Fibroblast of mammary gland (primary cell): ENCODE measurements around the gene MZT2A.
"Not testable (repeated sequence)": the region's sequence is repeated elsewhere in the genome, so short reads cannot be mapped to it uniquely, and the experiment has no call there.

Experiments
- DNase-seq: peaks from one replicate; pipeline ENCODE4 v3.0.0-alpha.2; 2010; ENCODE audit warnings: low read depth
- H3K4me3 ChIP-seq: 2 replicates; pipeline ENCODE4 v1.5.1; 2011; ENCODE audit warnings: low read depth, mild to moderate bottlenecking, low read length, moderate library complexity; ENCODE audit not compliant: control insufficient read depth
- TF ChIP-seq, protein P1 (sequence below): conservative IDR thresholded peaks from 2 replicates; pipeline ENCODE4 v1.5.1; 2011; ENCODE audit warnings: low read depth, low read length, inconsistent platforms; ENCODE audit not compliant: control insufficient read depth, insufficient read depth

The MZT2A gene

DNA sequence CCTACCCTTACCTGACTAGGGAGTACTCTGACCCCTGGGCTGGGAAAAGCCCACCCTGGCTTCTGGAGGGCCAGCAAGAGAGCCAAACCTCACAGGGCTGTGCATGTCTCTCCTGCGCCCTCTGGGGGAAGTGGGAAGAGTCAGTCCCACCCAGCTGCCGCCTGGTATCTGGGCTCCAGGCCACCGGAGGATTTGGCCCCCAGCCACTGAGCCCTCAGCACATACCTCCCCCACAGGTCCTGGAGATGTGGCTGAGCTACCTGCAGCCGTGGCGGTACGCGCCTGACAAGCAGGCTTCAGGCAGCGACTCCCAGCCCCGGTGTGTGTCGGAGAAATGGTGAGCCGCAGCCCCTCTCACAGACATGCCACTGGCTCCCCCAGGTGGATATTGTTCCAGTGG is 24.4 kb upstream of the MZT2A start:
- DNase-seq, result peak; percentile 29
- TF ChIP-seq, protein P1, sequence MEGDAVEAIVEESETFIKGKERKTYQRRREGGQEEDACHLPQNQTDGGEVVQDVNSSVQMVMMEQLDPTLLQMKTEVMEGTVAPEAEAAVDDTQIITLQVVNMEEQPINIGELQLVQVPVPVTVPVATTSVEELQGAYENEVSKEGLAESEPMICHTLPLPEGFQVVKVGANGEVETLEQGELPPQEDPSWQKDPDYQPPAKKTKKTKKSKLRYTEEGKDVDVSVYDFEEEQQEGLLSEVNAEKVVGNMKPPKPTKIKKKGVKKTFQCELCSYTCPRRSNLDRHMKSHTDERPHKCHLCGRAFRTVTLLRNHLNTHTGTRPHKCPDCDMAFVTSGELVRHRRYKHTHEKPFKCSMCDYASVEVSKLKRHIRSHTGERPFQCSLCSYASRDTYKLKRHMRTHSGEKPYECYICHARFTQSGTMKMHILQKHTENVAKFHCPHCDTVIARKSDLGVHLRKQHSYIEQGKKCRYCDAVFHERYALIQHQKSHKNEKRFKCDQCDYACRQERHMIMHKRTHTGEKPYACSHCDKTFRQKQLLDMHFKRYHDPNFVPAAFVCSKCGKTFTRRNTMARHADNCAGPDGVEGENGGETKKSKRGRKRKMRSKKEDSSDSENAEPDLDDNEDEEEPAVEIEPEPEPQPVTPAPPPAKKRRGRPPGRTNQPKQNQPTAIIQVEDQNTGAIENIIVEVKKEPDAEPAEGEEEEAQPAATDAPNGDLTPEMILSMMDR, result peak; percentile 26
- not testable (repeated sequence) for H3K4me3 ChIP-seq

DNA sequence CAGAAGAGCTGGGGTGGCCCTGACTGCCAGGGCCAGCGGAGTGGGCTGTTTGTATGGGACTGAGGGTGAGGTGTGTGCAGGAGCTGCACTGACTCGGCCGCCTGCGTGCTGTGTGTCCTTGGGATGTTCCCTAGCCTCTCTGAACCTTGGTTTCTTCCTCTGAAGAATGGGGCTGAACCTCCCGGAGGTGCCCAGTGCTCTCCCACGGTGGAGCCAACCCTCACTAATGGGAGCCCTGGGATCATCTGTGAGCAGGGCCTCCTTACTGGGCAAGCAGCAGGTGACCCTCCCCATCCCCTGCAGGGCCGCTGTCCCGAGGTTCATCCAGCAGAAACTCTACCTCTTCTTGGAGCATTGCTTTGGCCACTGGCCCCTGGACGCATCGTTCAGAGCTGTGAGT is 23.8 kb upstream of the MZT2A start:
- no peak for DNase-seq
- TF ChIP-seq, protein P1, result no peak
- no peak overlapping the region for H3K4me3 ChIP-seq

- DNase-seq, H3K4me3 ChIP-seq: not testable (repeated sequence)
Measured at GRCh38 chr2:131515235-131515634, 23.0 kb upstream of the MZT2A start.

GRCh38 chr2:131514408-131515166 is 22.4 kb upstream of the MZT2A start:
- not testable (repeated sequence) for H3K4me3 ChIP-seq, DNase-seq

GRCh38 chr2:131511969-131512870 is 20.0 kb upstream of the MZT2A start:
- H3K4me3 ChIP-seq, DNase-seq: not testable (repeated sequence)

- H3K4me3 ChIP-seq, result not testable (repeated sequence)
- peak; percentile 58 for DNase-seq
Measured at GRCh38 chr2:131511291-131511968, 19.2 kb upstream of the MZT2A start.

DNA sequence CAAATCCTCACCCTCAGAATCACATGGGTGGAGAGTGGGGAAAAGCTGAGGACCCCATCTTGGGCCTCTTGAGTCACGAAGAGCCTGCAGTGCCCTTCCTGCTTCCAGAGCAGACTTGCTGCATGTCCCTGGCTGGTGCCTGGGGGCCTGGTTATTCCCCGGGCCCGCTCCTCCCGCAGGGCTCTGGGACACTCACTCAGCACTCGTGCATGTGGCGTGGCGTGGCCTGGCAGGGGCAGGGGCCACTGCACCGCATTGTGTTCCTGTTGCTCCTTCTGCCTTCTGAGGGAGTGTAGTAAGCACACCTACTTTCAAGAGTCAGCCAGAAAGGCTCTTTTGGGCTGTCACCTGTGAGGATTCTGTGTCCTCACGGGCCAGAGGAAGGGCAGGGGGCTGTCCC is 17.4 kb upstream of the MZT2A start:
- TF ChIP-seq, protein P1, result no peak
- DNase-seq, result no peak
- no peak overlapping the region for H3K4me3 ChIP-seq

GRCh38 chr2:131504082-131504750 is 12.0 kb upstream of the MZT2A start:
- H3K4me3 ChIP-seq, DNase-seq: not testable (repeated sequence)

DNA sequence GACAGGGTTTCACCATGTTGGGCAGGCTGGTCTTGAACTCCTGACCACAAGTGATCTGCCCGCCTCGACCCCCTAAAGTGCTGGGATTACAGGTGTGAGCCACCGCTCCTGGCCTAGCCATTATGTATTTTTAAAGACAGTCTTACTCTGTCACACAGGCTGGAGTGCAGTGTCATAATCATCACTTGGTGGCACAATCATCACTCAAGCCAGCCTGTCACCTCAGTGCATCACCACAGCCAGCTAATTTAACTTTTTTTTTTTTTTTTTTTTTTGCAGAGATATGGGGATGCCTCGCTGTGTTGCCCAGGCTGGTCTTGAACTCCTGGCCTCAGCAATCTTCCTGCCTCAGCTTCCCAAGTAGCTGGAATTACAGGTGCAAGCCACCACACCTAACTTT is 11.4 kb upstream of the MZT2A start:
- not testable (repeated sequence) for H3K4me3 ChIP-seq, DNase-seq

DNA sequence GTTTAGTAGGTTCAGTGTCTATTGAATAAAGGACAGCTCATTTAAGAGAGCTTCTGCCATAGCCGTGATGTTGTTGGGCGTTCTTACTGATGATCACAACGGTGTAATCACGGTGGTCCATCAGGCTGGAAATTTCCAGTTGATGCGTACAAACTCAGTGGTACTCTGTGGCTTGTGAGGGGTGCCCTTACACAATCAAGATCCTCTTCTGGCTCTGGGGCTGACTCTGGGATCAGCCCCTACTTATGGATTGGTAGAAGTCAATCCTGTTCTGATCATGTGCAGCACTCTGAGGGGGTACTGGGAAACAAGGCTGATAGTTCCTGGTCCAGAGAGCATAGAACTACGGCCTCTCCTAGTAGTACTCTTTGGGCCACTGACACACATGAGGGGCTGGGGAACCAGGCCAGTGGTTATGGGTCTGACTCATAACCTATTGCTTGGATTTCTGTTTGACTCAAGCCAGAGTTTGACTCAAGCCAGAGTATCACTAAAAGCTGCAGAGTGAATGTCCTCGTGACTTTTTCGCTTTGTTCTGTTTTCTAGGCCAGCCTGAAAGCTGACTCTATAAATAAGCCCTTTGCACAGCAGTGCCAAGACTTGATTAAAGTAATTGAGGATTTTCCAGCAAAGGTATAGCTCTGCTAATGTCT is 6.2 kb upstream of the MZT2A start:
- DNase-seq, result peak; percentile 87

DNA sequence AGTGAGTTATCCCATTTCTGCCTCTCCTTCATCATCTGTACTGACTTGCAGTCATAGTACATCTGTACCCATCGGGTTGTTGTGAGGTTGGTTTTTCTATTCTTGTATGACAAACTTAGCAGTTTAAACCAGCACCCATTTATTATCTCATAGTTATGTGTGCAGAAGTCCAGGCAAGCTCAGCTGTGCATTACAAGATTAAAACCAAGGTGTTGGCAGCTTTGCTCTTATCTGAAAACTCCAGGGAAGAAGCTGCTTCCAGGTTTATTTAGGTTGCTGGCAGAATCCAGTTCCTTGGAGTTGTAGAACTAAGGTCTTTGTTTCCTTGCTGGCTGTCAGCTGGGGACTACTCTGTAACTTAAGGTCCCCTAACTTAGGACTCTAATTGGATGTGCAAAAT is 3.3 kb upstream of the MZT2A start:
- not testable (repeated sequence) for DNase-seq, H3K4me3 ChIP-seq

More for the DNA sequence above, 6.2 kb upstream of the MZT2A start:
- not testable (repeated sequence) for H3K4me3 ChIP-seq
